ENCODE measurements around the gene ZNF621. TPM values are rescaled to one million over a fixed set of nuclear protein-coding genes. Genes with fewer than 3 reads are reported as not detected.
A peak's percentile ranks its signal among the peaks of the same experiment; 100 is the strongest.

ZNF621 gene
- 6.3 TPM for polyA plus RNA-seq (2012; ENCODE audit: low read depth, missing spikeins)

- FAIRE-seq (peak; percentile 94), DNase-seq (ENCODE audit: insufficient read length, low spot score) (peak; percentile 90)
- peak; percentile 95 for TF ChIP-seq POLR2A (IDR thresholded peaks at IDR 0.05; ENCODE audit: low read depth, low read length)
- peak; percentile 89 for TF ChIP-seq TAF1 (IDR thresholded peaks at IDR 0.05; ENCODE audit: low read depth, low read length)
- peak; percentile 72; the same call in 1 of the 2 replicates for TF ChIP-seq POU2F2 (IDR thresholded peaks at IDR 0.05; ENCODE audit: low read depth, low read length)
- TF ChIP-seq PAX5 (IDR thresholded peaks at IDR 0.05; ENCODE audit: insufficient read depth, low read length, severe bottlenecking), result no peak
- no peak for TF ChIP-seq SPI1 (IDR thresholded peaks at IDR 0.05; ENCODE audit: low read depth, low read length)
- peak; percentile 86 for TF ChIP-seq POLR2AphosphoS5 (IDR thresholded peaks at IDR 0.05; ENCODE audit: low read depth, low read length)
Measured at GRCh38 chr3:40524568-40525285, at the start of gene ZNF621. Gene ZNF621 (plus strand): TSS chr3:40524960. CDS start chr3:40525841, 881 bp downstream.

GRCh38 chr3:40476478-40477470 is 48.0 kb upstream of the ZNF621 start, which contains the start of gene ZNF619:
Gene ZNF619 (plus strand): TSS chr3:40477122. CDS start chr3:40477980, 858 bp downstream.
- TF ChIP-seq SPI1 (IDR thresholded peaks at IDR 0.05; ENCODE audit: low read depth, low read length) (no peak), POLR2A (IDR thresholded peaks at IDR 0.05; ENCODE audit: low read depth, low read length) (0 out of 2 replicates have a peak, but pooled peaks have one; percentile 16), TAF1 (IDR thresholded peaks at IDR 0.05; ENCODE audit: low read depth, low read length) (peak; percentile 77; the same call in 1 of the 2 replicates)
- DNase-seq (ENCODE audit: insufficient read length, low spot score) (peak; percentile 59), FAIRE-seq (peak; percentile 78)

DNA sequence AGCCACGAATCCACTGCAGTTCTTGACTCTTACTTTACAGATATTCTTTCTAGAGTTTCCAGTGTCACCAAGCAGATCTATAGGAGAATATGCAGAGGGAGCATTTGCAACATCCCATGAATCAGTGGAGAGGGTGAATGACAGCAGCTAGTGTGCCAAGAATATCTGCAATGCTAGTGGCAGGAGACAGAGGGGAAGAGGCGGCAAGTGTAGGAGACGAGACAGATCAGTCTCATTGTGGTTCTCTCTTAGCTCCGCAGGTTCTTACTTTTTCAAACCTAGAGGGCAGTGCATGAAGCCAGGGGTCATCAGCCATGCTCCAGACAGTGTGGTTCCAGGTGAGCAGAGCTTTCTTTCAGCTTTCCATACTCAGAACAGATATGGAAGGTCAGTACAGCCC is 47.1 kb upstream of the ZNF621 start:
- DNase-seq (ENCODE audit: insufficient read length, low spot score) (no peak), FAIRE-seq (peak; percentile 65)
- TF ChIP-seq SPI1 (IDR thresholded peaks at IDR 0.05; ENCODE audit: low read depth, low read length), result no peak
- no peak for TF ChIP-seq POLR2AphosphoS5 (IDR thresholded peaks at IDR 0.05; ENCODE audit: low read depth, low read length)
- TF ChIP-seq TAF1 (IDR thresholded peaks at IDR 0.05; ENCODE audit: low read depth, low read length), result no peak
- no peak for TF ChIP-seq POU2F2 (IDR thresholded peaks at IDR 0.05; ENCODE audit: low read depth, low read length)
- TF ChIP-seq PAX5 (IDR thresholded peaks at IDR 0.05; ENCODE audit: insufficient read depth, low read length, severe bottlenecking), result no peak
- no peak for TF ChIP-seq POLR2A (IDR thresholded peaks at IDR 0.05; ENCODE audit: low read depth, low read length)

DNA sequence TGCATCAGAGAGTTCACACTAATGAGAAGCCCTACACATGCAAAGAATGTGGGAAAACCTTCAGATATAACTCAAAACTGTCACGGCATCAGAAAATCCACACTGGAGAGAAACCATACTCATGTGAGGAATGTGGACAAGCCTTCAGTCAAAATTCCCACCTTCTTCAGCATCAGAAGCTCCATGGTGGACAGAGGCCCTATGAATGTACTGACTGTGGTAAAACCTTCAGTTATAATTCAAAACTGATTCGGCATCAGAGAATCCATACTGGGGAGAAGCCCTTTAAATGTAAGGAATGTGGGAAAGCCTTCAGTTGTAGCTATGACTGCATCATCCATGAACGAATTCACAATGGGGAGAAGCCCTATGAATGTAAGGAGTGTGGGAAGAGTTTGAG is 37.6 kb upstream of the ZNF621 start:
- FAIRE-seq (no peak), DNase-seq (ENCODE audit: insufficient read length, low spot score) (no peak)
- TF ChIP-seq POLR2A (IDR thresholded peaks at IDR 0.05; ENCODE audit: low read depth, low read length), result no peak
- TF ChIP-seq PAX5 (IDR thresholded peaks at IDR 0.05; ENCODE audit: insufficient read depth, low read length, severe bottlenecking), result no peak
- TF ChIP-seq POLR2AphosphoS5 (IDR thresholded peaks at IDR 0.05; ENCODE audit: low read depth, low read length), result no peak
- TF ChIP-seq POU2F2 (IDR thresholded peaks at IDR 0.05; ENCODE audit: low read depth, low read length), result no peak
- no peak for TF ChIP-seq TAF1 (IDR thresholded peaks at IDR 0.05; ENCODE audit: low read depth, low read length)
- no peak for TF ChIP-seq SPI1 (IDR thresholded peaks at IDR 0.05; ENCODE audit: low read depth, low read length)

GRCh38 chr3:40490916-40491315 is 33.8 kb upstream of the ZNF621 start:
- FAIRE-seq, result no peak
- DNase-seq (ENCODE audit: insufficient read length, low spot score), result no peak
- TF ChIP-seq SPI1 (IDR thresholded peaks at IDR 0.05; ENCODE audit: low read depth, low read length) (no peak), PAX5 (IDR thresholded peaks at IDR 0.05; ENCODE audit: insufficient read depth, low read length, severe bottlenecking) (no peak), POU2F2 (IDR thresholded peaks at IDR 0.05; ENCODE audit: low read depth, low read length) (no peak), TAF1 (IDR thresholded peaks at IDR 0.05; ENCODE audit: low read depth, low read length) (no peak), POLR2AphosphoS5 (IDR thresholded peaks at IDR 0.05; ENCODE audit: low read depth, low read length) (no peak), POLR2A (IDR thresholded peaks at IDR 0.05; ENCODE audit: low read depth, low read length) (no peak)

DNA sequence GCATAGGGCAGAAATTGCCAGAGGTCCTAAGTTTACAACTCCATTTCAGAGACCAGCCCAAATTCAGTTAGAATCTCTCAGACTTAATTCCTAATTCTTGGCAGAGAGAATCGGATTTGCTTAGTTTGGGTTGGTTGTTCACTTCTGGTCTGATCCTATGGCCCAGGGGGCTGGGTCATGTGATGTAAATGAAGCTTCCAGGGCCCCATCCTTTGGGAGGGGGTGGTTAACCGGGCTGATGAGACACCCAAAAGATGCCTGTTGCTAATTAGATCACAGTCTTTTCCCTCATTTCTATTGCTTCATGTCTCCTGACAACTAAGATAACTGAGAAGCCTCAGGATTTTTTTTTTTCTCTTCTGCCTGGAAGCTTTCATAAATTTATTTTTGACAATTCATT is 30.1 kb upstream of the ZNF621 start:
- DNase-seq (ENCODE audit: insufficient read length, low spot score) (no peak), FAIRE-seq (no peak)
- TF ChIP-seq POLR2A (IDR thresholded peaks at IDR 0.05; ENCODE audit: low read depth, low read length) (no peak), TAF1 (IDR thresholded peaks at IDR 0.05; ENCODE audit: low read depth, low read length) (no peak), POU2F2 (IDR thresholded peaks at IDR 0.05; ENCODE audit: low read depth, low read length) (no peak), PAX5 (IDR thresholded peaks at IDR 0.05; ENCODE audit: insufficient read depth, low read length, severe bottlenecking) (no peak), POLR2AphosphoS5 (IDR thresholded peaks at IDR 0.05; ENCODE audit: low read depth, low read length) (no peak), SPI1 (IDR thresholded peaks at IDR 0.05; ENCODE audit: low read depth, low read length) (no peak)

GRCh38 chr3:40497288-40497687 is 27.5 kb upstream of the ZNF621 start:
- DNase-seq (ENCODE audit: insufficient read length, low spot score) (no peak), FAIRE-seq (no peak)
- TF ChIP-seq POLR2A (IDR thresholded peaks at IDR 0.05; ENCODE audit: low read depth, low read length) (no peak), POLR2AphosphoS5 (IDR thresholded peaks at IDR 0.05; ENCODE audit: low read depth, low read length) (no peak), PAX5 (IDR thresholded peaks at IDR 0.05; ENCODE audit: insufficient read depth, low read length, severe bottlenecking) (no peak), TAF1 (IDR thresholded peaks at IDR 0.05; ENCODE audit: low read depth, low read length) (no peak), SPI1 (IDR thresholded peaks at IDR 0.05; ENCODE audit: low read depth, low read length) (no peak), POU2F2 (IDR thresholded peaks at IDR 0.05; ENCODE audit: low read depth, low read length) (no peak)

DNA sequence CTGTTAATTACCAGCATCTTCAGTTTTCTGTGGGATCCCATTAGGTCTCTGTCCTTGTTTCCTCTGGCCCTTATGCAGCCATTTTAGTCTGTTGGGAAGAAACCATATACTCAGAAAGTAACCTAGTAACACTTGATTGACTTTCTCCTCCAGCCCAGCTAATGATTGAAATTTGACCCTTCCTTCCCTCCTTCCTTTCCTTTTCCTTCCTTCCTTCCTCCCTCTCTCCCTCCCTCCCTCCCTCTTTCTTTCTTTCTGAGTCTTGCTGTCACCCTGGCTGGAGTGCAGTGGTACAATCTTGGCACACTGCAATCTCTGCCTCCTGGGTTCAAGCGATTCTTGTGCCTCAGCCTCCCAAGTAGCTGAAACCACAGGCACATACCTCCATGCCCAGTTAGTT is 24.8 kb upstream of the ZNF621 start:
- no peak for FAIRE-seq

More for the DNA sequence above, 24.8 kb upstream of the ZNF621 start:
- DNase-seq (ENCODE audit: insufficient read length, low spot score), result no peak
- TF ChIP-seq POLR2A (IDR thresholded peaks at IDR 0.05; ENCODE audit: low read depth, low read length) (no peak), TAF1 (IDR thresholded peaks at IDR 0.05; ENCODE audit: low read depth, low read length) (no peak), POU2F2 (IDR thresholded peaks at IDR 0.05; ENCODE audit: low read depth, low read length) (no peak), PAX5 (IDR thresholded peaks at IDR 0.05; ENCODE audit: insufficient read depth, low read length, severe bottlenecking) (no peak), POLR2AphosphoS5 (IDR thresholded peaks at IDR 0.05; ENCODE audit: low read depth, low read length) (no peak), SPI1 (IDR thresholded peaks at IDR 0.05; ENCODE audit: low read depth, low read length) (no peak)

Data from GM12891 (cell line).